Neural progenitor cell (in vitro differentiated cells): Measurements from ENCODE around the gene HRH2. TPM values are rescaled to one million over a fixed set of nuclear protein-coding genes. Genes with fewer than 3 reads are reported as not detected.

Source experiments
- DNase-seq: peaks from one replicate; pipeline ENCODE4 v3.0.0-alpha.2; 2016; ENCODE audit warnings: low spot score
- H2AFZ ChIP-seq: fragments of 200-600 bp; sonication (generic); replicated peaks from 2 replicates; pipeline ENCODE4 v1.6.1; 2016; ENCODE audit warnings: antibody characterized with exemption
- H3F3A ChIP-seq: fragments of 200-600 bp; sonication (generic); 2 replicates; pipeline ENCODE4 v1.6.1; 2016; ENCODE audit warnings: antibody characterized with exemption, low read depth
- H3K27ac ChIP-seq: fragments of 200-600 bp; sonication (generic); 2 replicates; pipeline ENCODE4 v1.5.1; 2016; ENCODE audit warnings: mild to moderate bottlenecking
- H3K27me3 ChIP-seq: fragments of 200-600 bp; sonication (generic); 2 replicates; pipeline ENCODE4 v1.6.1; 2016; ENCODE audit warnings: mild to moderate bottlenecking, moderate library complexity
- H3K36me3 ChIP-seq: fragments of 200-600 bp; sonication (generic); 2 replicates; pipeline ENCODE4 v1.5.1; 2016
- H3K4me1 ChIP-seq: fragments of 200-600 bp; sonication (generic); 2 replicates; pipeline ENCODE4 v1.6.1; 2016; ENCODE audit warnings: mixed run types
- H3K4me2 ChIP-seq: fragments of 200-600 bp; sonication (generic); 2 replicates; pipeline ENCODE4 v1.6.1; 2016
- H3K4me3 ChIP-seq: fragments of 200-600 bp; sonication (generic); 2 replicates; pipeline ENCODE4 v1.5.1; 2016
- H3K79me2 ChIP-seq: fragments of 200-600 bp; sonication (generic); 2 replicates; pipeline ENCODE4 v1.6.1; 2016; ENCODE audit warnings: low read depth
- H3K9ac ChIP-seq: fragments of 200-600 bp; sonication (generic); 2 replicates; pipeline ENCODE4 v1.6.1; 2016
- H3K9me3 ChIP-seq: fragments of 200-600 bp; sonication (generic); 2 replicates; pipeline ENCODE4 v1.5.1; 2016; ENCODE audit warnings: low read depth
- H4K20me1 ChIP-seq: fragments of 200-600 bp; sonication (generic); 2 replicates; pipeline ENCODE4 v1.6.1; 2016; ENCODE audit warnings: low read depth
- H3K27ac Mint-ChIP-seq: 3 replicates; pipeline ENCODE4 v1.8.0; 2021; ENCODE audit warnings: mixed read lengths
- H3K27me3 Mint-ChIP-seq: 2 replicates; pipeline ENCODE4 v1.8.0; 2022; ENCODE audit warnings: low read depth, mild to moderate bottlenecking, inconsistent platforms, moderate library complexity, mixed read lengths; ENCODE audit not compliant: insufficient read depth
- H3K36me3 Mint-ChIP-seq: 3 replicates; pipeline ENCODE4 v1.8.0; 2021; ENCODE audit warnings: mixed read lengths
- H3K4me1 Mint-ChIP-seq: 3 replicates; pipeline ENCODE4 v1.8.0; 2021; ENCODE audit warnings: mixed read lengths
- H3K4me3 Mint-ChIP-seq: 3 replicates; pipeline ENCODE4 v1.8.0; 2021; ENCODE audit warnings: mild to moderate bottlenecking, moderate library complexity, mixed read lengths
- H3K9me3 Mint-ChIP-seq: 3 replicates; pipeline ENCODE4 v1.8.0; 2020; ENCODE audit warnings: mixed read lengths
- EZH2 ChIP-seq: fragments of 200-600 bp; sonication (generic); IDR thresholded peaks from 2 replicates; pipeline ENCODE4 v1.6.1; 2017; ENCODE audit warnings: antibody characterized with exemption, mild to moderate bottlenecking, moderate library complexity
- EZH2phosphoT487 ChIP-seq: fragments of 200-600 bp; sonication (generic); IDR thresholded peaks from 2 replicates; pipeline ENCODE4 v1.6.1; 2017; ENCODE audit warnings: antibody characterized with exemption
- total RNA-seq: library from RNA; depleted of rRNA; stranded (reverse); fragments of >200 nt; gene quantifications from 2 replicates; pipeline ENCODE4 v1.2.3, GENCODE V29; 2015; ENCODE audit warnings: low replicate concordance
- TF ChIP-seq, protein P1 (sequence below): fragments of 200-600 bp; sonication (generic); IDR thresholded peaks from 2 replicates; pipeline ENCODE4 v1.5.1; 2017; ENCODE audit warnings: antibody characterized with exemption, mild to moderate bottlenecking

HRH2 gene
- total RNA-seq, 1 donor from 2014 or later: not detected

- no peak overlapping the region for H3K27ac ChIP-seq
- H3K4me2 ChIP-seq: no peak overlapping the region
- no peak overlapping the region for H3K4me3 Mint-ChIP-seq
- no peaks in the 10 kb centered on the region for H3K36me3 ChIP-seq
- no peak overlapping the region for H3K9ac ChIP-seq
- no peak for TF ChIP-seq EZH2phosphoT487
- TF ChIP-seq EZH2: no peak
- TF ChIP-seq, protein P1, sequence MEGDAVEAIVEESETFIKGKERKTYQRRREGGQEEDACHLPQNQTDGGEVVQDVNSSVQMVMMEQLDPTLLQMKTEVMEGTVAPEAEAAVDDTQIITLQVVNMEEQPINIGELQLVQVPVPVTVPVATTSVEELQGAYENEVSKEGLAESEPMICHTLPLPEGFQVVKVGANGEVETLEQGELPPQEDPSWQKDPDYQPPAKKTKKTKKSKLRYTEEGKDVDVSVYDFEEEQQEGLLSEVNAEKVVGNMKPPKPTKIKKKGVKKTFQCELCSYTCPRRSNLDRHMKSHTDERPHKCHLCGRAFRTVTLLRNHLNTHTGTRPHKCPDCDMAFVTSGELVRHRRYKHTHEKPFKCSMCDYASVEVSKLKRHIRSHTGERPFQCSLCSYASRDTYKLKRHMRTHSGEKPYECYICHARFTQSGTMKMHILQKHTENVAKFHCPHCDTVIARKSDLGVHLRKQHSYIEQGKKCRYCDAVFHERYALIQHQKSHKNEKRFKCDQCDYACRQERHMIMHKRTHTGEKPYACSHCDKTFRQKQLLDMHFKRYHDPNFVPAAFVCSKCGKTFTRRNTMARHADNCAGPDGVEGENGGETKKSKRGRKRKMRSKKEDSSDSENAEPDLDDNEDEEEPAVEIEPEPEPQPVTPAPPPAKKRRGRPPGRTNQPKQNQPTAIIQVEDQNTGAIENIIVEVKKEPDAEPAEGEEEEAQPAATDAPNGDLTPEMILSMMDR: no peak
- peaks cover 33% of the 10 kb centered on the region for H3K4me1 Mint-ChIP-seq
- no peaks in the 10 kb centered on the region for H3K79me2 ChIP-seq
- H3K4me1 ChIP-seq: no peaks in the 10 kb centered on the region
- peaks cover 4% of the 10 kb centered on the region for H3K27me3 Mint-ChIP-seq
- no peaks in the 10 kb centered on the region for H3K9me3 Mint-ChIP-seq
- H3K9me3 ChIP-seq: no peaks in the 10 kb centered on the region
- H3K4me3 ChIP-seq: no peak overlapping the region
- no peaks in the 10 kb centered on the region for H4K20me1 ChIP-seq
- DNase-seq: no peak
- no peaks in the 10 kb centered on the region for H3K36me3 Mint-ChIP-seq
- no peaks in the 10 kb centered on the region for H3K27me3 ChIP-seq
- H3K27ac Mint-ChIP-seq: no peak overlapping the region
- H3F3A ChIP-seq: no peaks in the 10 kb centered on the region
- peak overlapping the region; percentile 79 for H2AFZ ChIP-seq
These were observed 89.7 kb downstream of the HRH2 start for GRCh38 chr5:175747539-175748060.

GRCh38 chr5:175748650-175749049 lies 90.8 kb downstream of the HRH2 start:
- no peaks in the 10 kb centered on the region for H3K27me3 ChIP-seq
- no peak overlapping the region for H3K4me3 ChIP-seq
- no peak overlapping the region for H2AFZ ChIP-seq
- H3K9me3 ChIP-seq: no peaks in the 10 kb centered on the region
- Mint-ChIP-seq H3K27me3 (peaks cover 4% of the 10 kb centered on the region), H3K36me3 (no peaks in the 10 kb centered on the region), H3K27ac (no peak overlapping the region), H3K4me3 (no peak overlapping the region), H3K9me3 (no peaks in the 10 kb centered on the region), H3K4me1 (peaks cover 44% of the 10 kb centered on the region)
- no peak overlapping the region for H3K9ac ChIP-seq
- no peaks in the 10 kb centered on the region for H3F3A ChIP-seq
- DNase-seq: no peak
- no peaks in the 10 kb centered on the region for H3K79me2 ChIP-seq
- no peaks in the 10 kb centered on the region for H3K36me3 ChIP-seq
- no peaks in the 10 kb centered on the region for H3K4me1 ChIP-seq
- H3K27ac ChIP-seq: no peak overlapping the region
- no peaks in the 10 kb centered on the region for H4K20me1 ChIP-seq
- H3K4me2 ChIP-seq: no peak overlapping the region
- TF ChIP-seq, protein P1: no peak
- TF ChIP-seq EZH2phosphoT487 (no peak), EZH2 (no peak)

DNA sequence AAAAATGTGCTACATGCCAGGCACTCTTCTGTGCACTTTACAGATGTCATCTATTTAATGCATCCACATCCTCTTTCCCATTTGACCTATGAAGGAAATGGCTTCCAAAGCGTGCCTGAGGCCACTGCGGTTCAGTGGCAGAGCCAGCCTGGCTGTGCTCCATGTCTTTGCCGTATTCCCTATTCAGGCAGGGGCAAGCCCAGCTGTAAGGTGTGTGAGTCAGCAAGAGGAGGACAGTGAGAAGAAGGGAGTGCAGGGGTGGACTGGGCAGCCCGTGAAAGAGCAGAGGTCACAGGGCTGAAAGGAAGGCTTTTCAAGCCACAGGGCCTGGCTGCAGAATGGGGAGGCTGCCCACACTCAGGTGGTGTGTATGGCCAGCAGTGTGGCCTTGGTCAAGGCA lies 91.7 kb downstream of the HRH2 start:
- Histone ChIP-seq H3K27me3 (no peaks in the 10 kb centered on the region), H3K9me3 (no peaks in the 10 kb centered on the region), H3K27ac (no peak overlapping the region), H3K4me3 (no peak overlapping the region), H2AFZ (no peak overlapping the region), H3K36me3 (no peaks in the 10 kb centered on the region), H3K4me1 (no peaks in the 10 kb centered on the region), H3K4me2 (no peak overlapping the region), H3K9ac (no peak overlapping the region), H4K20me1 (no peaks in the 10 kb centered on the region), H3F3A (no peaks in the 10 kb centered on the region), H3K79me2 (no peaks in the 10 kb centered on the region)
- TF ChIP-seq EZH2phosphoT487: no peak
- no peak for TF ChIP-seq EZH2
- TF ChIP-seq, protein P1: no peak
- Mint-ChIP-seq H3K4me3 (no peak overlapping the region), H3K27ac (peak overlapping the region; percentile 88), H3K4me1 (peaks cover 52% of the 10 kb centered on the region), H3K9me3 (no peaks in the 10 kb centered on the region), H3K27me3 (peaks cover 2% of the 10 kb centered on the region), H3K36me3 (no peaks in the 10 kb centered on the region)
- no peak for DNase-seq
